Fibroblast of pulmonary artery (primary cell): ENCODE results near the gene KCNK17.
"Not testable (repeated sequence)": the region's sequence is repeated elsewhere in the genome, so short reads cannot be mapped to it uniquely, and the experiment has no call there.

Experiments
- DNase-seq: peaks from one replicate; pipeline ENCODE4 v3.0.0-alpha.2; 2010; ENCODE audit warnings: low read depth
- H3K4me3 ChIP-seq: replicated peaks from 2 replicates; pipeline ENCODE4 v1.5.1; 2011; ENCODE audit warnings: low read depth, mild to moderate bottlenecking, control low read depth, low read length, moderate library complexity
- CTCF ChIP-seq: IDR thresholded peaks from 2 replicates; pipeline ENCODE4 v1.5.1; 2011; ENCODE audit warnings: mild to moderate bottlenecking, control low read depth, low read length, inconsistent platforms; ENCODE audit errors: missing control alignments

Gene KCNK17

GRCh38 chr6:39294899-39295298 is 19.3 kb downstream of the KCNK17 start:
- no peak for TF ChIP-seq CTCF
- no peak overlapping the region for H3K4me3 ChIP-seq
- DNase-seq = no peak

- no peak overlapping the region for H3K4me3 ChIP-seq
- no peak for TF ChIP-seq CTCF
- no peak for DNase-seq
Observed at GRCh38 chr6:39294133-39294532, 20.1 kb downstream of the KCNK17 start.

- no peak for DNase-seq
- H3K4me3 ChIP-seq = no peak overlapping the region
- no peak for TF ChIP-seq CTCF
Observed at GRCh38 chr6:39292637-39293036, 21.6 kb downstream of the KCNK17 start.

- DNase-seq = no peak
- H3K4me3 ChIP-seq = no peak overlapping the region
- no peak for TF ChIP-seq CTCF
Observed at GRCh38 chr6:39289490-39289889, 24.7 kb downstream of the KCNK17 start.

- no peak for TF ChIP-seq CTCF
- no peak overlapping the region for H3K4me3 ChIP-seq
- DNase-seq = no peak
Observed at GRCh38 chr6:39287601-39288000, 26.6 kb downstream of the KCNK17 start.

GRCh38 chr6:39286596-39286995 is 27.6 kb downstream of the KCNK17 start:
- not testable (repeated sequence) for DNase-seq, H3K4me3 ChIP-seq

- DNase-seq = no peak
- H3K4me3 ChIP-seq = no peak overlapping the region
- TF ChIP-seq CTCF = no peak
Observed at GRCh38 chr6:39282774-39283173, 31.4 kb downstream of the KCNK17 start.
